B cell (primary cell): ENCODE data around the gene CDC20B. TPM values are rescaled to one million over a fixed set of nuclear protein-coding genes. Genes with fewer than 3 reads are reported as not detected.

ENCODE experiments used
- ATAC-seq: fragments of 200-7000 bp; cut with Tn5 transposase; one replicate; pipeline ENCODE4 v1.10.0; 2021; ENCODE audit warnings: low read depth, mild to moderate bottlenecking, moderate number of reproducible peaks, moderate library complexity
- CTCF ChIA-PET: fragments of 350-600 bp; sonication (Branson Sonifier 250); formaldehyde crosslinking; loops from one replicate; lab custom pipeline; 2021; ENCODE audit warnings: antibody characterized with exemption, inconsistent platforms; lab: Charles Lee
- POLR2A ChIA-PET: fragments of 350-600 bp; sonication (Branson Sonifier 250); formaldehyde crosslinking; loops from one replicate; lab custom pipeline; 2021; ENCODE audit warnings: antibody characterized with exemption; lab: Charles Lee
- DNase-seq: peaks from one replicate; pipeline ENCODE4 v3.0.0; 2013
- H2AFZ ChIP-seq: 2 replicates; pipeline ENCODE4 v1.6.1; 2012; ENCODE audit warnings: mild to moderate bottlenecking, low read depth, low read length; ENCODE audit not compliant: insufficient read depth, poor library complexity, severe bottlenecking
- H3K27ac ChIP-seq, 2 donors: 1 replicate in 1 of 2; 2 replicates in 1 of 2; pipeline ENCODE4 v1.5.1; 2012 to 2013; ENCODE audit warnings: low read length in 2 of 2, mild to moderate bottlenecking in 2 of 2, moderate library complexity in 1 of 2
- H3K27me3 ChIP-seq, 4 experiments: fragments of 200-600 bp in 1 of 4; sonication (generic) in 1 of 4; replicated peaks in 1 of 4; 1 replicate in 2 of 4; 2 replicates in 2 of 4; pipeline versions ENCODE4 v1.6.1 to v1.7.0; 2013 to 2016; ENCODE audit warnings: low read length in 3 of 4, mild to moderate bottlenecking in 2 of 4, mixed read lengths in 1 of 4, moderate library complexity in 1 of 4; ENCODE audit not compliant: insufficient read depth in 4 of 4, control insufficient read depth in 3 of 4; ENCODE audit errors: control extremely low read depth in 1 of 4
- H3K36me3 ChIP-seq, 2 experiments: replicated peaks in 1 of 2; 1 replicate in 1 of 2; 2 replicates in 1 of 2; pipeline versions ENCODE4 v1.6.1 to v1.7.1; 2013; ENCODE audit warnings: low read length in 1 of 2; ENCODE audit not compliant: insufficient read depth in 2 of 2, control insufficient read depth in 1 of 2; ENCODE audit errors: control extremely low read depth in 1 of 2, extremely low read depth in 1 of 2
- H3K4me1 ChIP-seq, 2 donors: fragments of 200-600 bp in 1 of 2; sonication (generic) in 1 of 2; 1 replicate in 1 of 2; 2 replicates in 1 of 2; pipeline versions ENCODE4 v1.5.1 to v1.6.1; 2013 to 2017; ENCODE audit warnings: low read length in 2 of 2; ENCODE audit not compliant: control insufficient read depth in 2 of 2, insufficient read depth in 2 of 2
- H3K4me2 ChIP-seq: replicated peaks from 2 replicates; pipeline ENCODE3; 2012; ENCODE audit warnings: mild to moderate bottlenecking, low read depth, low read length; ENCODE audit not compliant: poor library complexity, severe bottlenecking
- H3K4me3 ChIP-seq, 5 experiments: fragments of 200-600 bp in 1 of 5; sonication (generic) in 1 of 5; 1 replicate in 3 of 5; 2 replicates in 2 of 5; pipeline versions ENCODE4 v1.5.1 to v1.7.0; 2011 to 2016; ENCODE audit warnings: low read length in 4 of 5, mild to moderate bottlenecking in 4 of 5, low read depth in 2 of 5, control low read depth in 1 of 5, moderate library complexity in 1 of 5; ENCODE audit not compliant: insufficient read depth in 1 of 5; ENCODE audit errors: control extremely low read depth in 1 of 5, extremely low read depth in 1 of 5
- H3K79me2 ChIP-seq: fragments of 200-600 bp; sonication (generic); one replicate; pipeline ENCODE4 v1.6.0; 2016; ENCODE audit warnings: low read length; ENCODE audit not compliant: control insufficient read depth, insufficient read depth
- H3K9ac ChIP-seq: fragments of 200-600 bp; sonication (generic); 2 replicates; pipeline ENCODE4 v1.6.1; 2017; ENCODE audit warnings: mild to moderate bottlenecking, low read length, moderate library complexity
- H3K9me3 ChIP-seq, 3 donors: one replicate each; pipeline versions ENCODE4 v1.6.1 to v1.7.1; 2013; ENCODE audit warnings: low read length in 2 of 3; ENCODE audit not compliant: control insufficient read depth in 2 of 3, insufficient read depth in 1 of 3; ENCODE audit errors: control extremely low read depth in 1 of 3
- H4K20me1 ChIP-seq: 2 replicates; pipeline ENCODE4 v1.6.0; 2012; ENCODE audit warnings: mild to moderate bottlenecking, low read length; ENCODE audit not compliant: insufficient read depth, control insufficient read depth, poor library complexity, severe bottlenecking
- H3K27ac Mint-ChIP-seq: one replicate; pipeline ENCODE4 v1.8.0; 2021; ENCODE audit warnings: mixed read lengths
- H3K27me3 Mint-ChIP-seq: one replicate; pipeline ENCODE4 v1.8.0; 2021; ENCODE audit warnings: mixed read lengths
- H3K4me1 Mint-ChIP-seq: one replicate; pipeline ENCODE4 v1.8.0; 2021; ENCODE audit warnings: mixed read lengths
- H3K4me3 Mint-ChIP-seq: one replicate; pipeline ENCODE4 v1.8.0; 2021; ENCODE audit warnings: mixed read lengths
- H3K9me3 Mint-ChIP-seq: one replicate; pipeline ENCODE4 v1.8.0; 2022; ENCODE audit warnings: mixed read lengths; ENCODE audit not compliant: insufficient read depth
- CTCF ChIP-seq: fragments of 200-600 bp; IDR thresholded peaks from one replicate; pipeline ENCODE4 v1.8.0; 2022; ENCODE audit warnings: antibody characterized with exemption, mild to moderate bottlenecking
- EZH2 ChIP-seq: IDR thresholded peaks from 2 replicates; pipeline ENCODE4 v1.6.1; 2012; ENCODE audit warnings: borderline replicate concordance, low read depth, mild to moderate bottlenecking, moderate library complexity, low read length; ENCODE audit not compliant: insufficient read depth, poor library complexity, severe bottlenecking
- WGBS: methylation state at CpG from one replicate; pipeline ENCODE4 v1.1.5; 2013; ENCODE audit warnings: missing lambda C conversion rate; ENCODE audit not compliant: insufficient coverage; 5-methylcytosine and 5-hydroxymethylcytosine counted together
- intact Hi-C: fragments of 100-400 bp; cut with micrococcal nuclease; formaldehyde crosslinking; loops from one replicate; pipeline ENCODE4 v1.10.0; 2022
- polyA plus RNA-seq: library from polyadenylated mRNA; depleted of rRNA; stranded (reverse); fragments of >200 nt; gene quantifications from 2 replicates; pipeline ENCODE4 v1.2.3, GENCODE V29; 2012
- total RNA-seq, 2 donors: library from RNA; stranded (reverse); fragments of 120-200 nt in 1 of 2; gene quantifications; 1 replicate in 1 of 2; 2 replicates in 1 of 2; pipeline versions ENCODE4 v1.2.3 to v1.2.4, GENCODE V29; 2013 to 2022

Gene CDC20B
- total and polyA plus RNA-seq, 2 donors (not counting 1 experiment from before 2014, with no cell fraction given) = 0.09 TPM; not detected in 1

GRCh38 chr5:55141945-55142690, 30.9 kb downstream of the CDC20B start:
- ChIA-PET CTCF (no interaction called here), POLR2A (no interaction called here)
- no peak for ATAC-seq
- no peak for DNase-seq
- H3K79me2 ChIP-seq = no peaks in the 10 kb centered on the region
- H3K4me3 ChIP-seq = no peak overlapping the region
- WGBS = 92% methylated on average over 4 of the region's 9 CpGs
- no peak overlapping the region for H3K9ac ChIP-seq
- H3K4me1 ChIP-seq = peaks cover 4% of the 10 kb centered on the region in 2 donors
- Mint-ChIP-seq H3K27ac (no peak overlapping the region), H3K4me3 (no peak overlapping the region), H3K4me1 (peaks cover 2% of the 10 kb centered on the region), H3K9me3 (no peaks in the 10 kb centered on the region), H3K27me3 (peaks cover 21% of the 10 kb centered on the region)
- H3K9me3 ChIP-seq = no peaks in the 10 kb centered on the region
- no peak overlapping the region for H2AFZ ChIP-seq
- no peaks in the 10 kb centered on the region for H3K27me3 ChIP-seq
- no peak overlapping the region for H3K4me2 ChIP-seq
- no peaks in the 10 kb centered on the region for H3K36me3 ChIP-seq
- no peaks in the 10 kb centered on the region for H4K20me1 ChIP-seq
- TF ChIP-seq CTCF = no peak
- TF ChIP-seq EZH2 = no peak
- intact Hi-C loops = loop anchor here (10.0 kb wide), 1 partner anchor 827 kb away; the partner anchor contains the start of gene ARL15
- no peak overlapping the region for H3K27ac ChIP-seq
